ENCODE results near the gene STAM2. TPM values are rescaled to one million over a fixed set of nuclear protein-coding genes. Genes with fewer than 3 reads are reported as not detected.
"Not testable (repeated sequence)": the region's sequence is repeated elsewhere in the genome, so short reads cannot be mapped to it uniquely, and the experiment has no call there.

The STAM2 gene
- total RNA-seq, 1 donor from 2014 or later: 27.0 TPM

DNA sequence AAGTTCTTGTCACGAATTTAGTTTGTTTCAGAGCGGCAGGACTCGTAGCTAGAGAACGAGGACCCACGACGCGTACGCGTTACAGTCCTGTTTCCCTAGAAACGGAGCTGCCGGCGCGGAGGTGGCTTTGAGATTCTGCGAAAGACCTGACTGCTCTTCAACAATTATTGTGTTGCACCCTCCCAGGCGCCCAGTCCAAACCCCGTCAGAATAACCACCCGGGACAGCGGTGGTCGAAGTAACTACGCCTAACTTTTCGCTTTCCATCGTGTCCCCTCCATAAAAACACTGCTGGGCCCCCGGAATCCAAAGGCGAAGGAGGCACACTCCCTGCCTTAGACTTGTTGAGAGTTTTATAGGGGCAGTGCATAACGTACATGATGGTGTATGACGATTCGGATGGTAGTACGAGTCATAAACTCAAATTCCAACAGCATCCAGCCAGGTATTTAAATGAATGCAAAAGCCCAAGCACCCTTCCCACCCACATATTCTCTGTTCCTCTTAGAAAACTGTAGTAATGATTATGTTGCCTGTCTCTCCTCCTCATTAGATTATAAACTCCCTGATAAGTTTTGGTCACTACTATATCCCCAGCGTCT is 651 bp upstream of the STAM2 start:
- intact Hi-C loops (cut with DNase I): loop anchor here (2.0 to 5.0 kb wide), 3 partner anchors 161 to 543 kb away; partner anchors contain the start of genes ARL6IP6 and FMNL2
- ATAC-seq: peak; percentile 35
- no peak for DNase-seq (ENCODE audit: missing footprints)

GRCh38 chr2:152175012-152175367 is 573 bp downstream of the STAM2 start:
- intact Hi-C loops (cut with DNase I): loop anchor here (1.0 to 5.0 kb wide), 3 partner anchors 138 to 462 kb away; partner anchors contain the start of gene FMNL2
- DNase-seq (ENCODE audit: missing footprints) (no peak), ATAC-seq (no peak)

- no peak for DNase-seq (ENCODE audit: missing footprints)
- no peak for ATAC-seq
- intact Hi-C loops (cut with DNase I): no loop called here
Observed at GRCh38 chr2:152174574-152174973, 989 bp downstream of the STAM2 start.

DNA sequence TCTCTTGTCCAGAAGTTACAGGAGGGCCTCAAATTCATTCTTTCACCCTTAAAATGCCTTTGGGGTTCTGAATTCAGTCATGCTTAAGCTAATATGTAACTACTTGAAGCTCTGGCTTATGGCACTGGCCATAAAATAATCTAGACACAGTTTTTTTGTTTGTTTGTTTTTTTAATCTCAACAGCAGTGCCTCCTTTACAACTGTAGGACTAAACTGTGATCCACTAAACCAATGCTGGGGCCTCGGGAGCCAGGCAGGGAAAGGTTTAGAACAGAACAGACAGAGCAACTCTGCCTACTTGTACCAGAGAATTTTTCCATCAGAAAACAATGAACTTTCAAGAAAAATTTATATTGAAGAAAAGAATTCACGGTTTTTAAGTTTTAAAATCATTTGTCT is 1.7 kb downstream of the STAM2 start:
- ATAC-seq (no peak), DNase-seq (ENCODE audit: missing footprints) (no peak)
- intact Hi-C loops (cut with DNase I): no loop called here

GRCh38 chr2:152172201-152172785 is 3.3 kb downstream of the STAM2 start:
- intact Hi-C loops (cut with DNase I); ATAC-seq; DNase-seq (ENCODE audit: missing footprints): not testable (repeated sequence)

DNA sequence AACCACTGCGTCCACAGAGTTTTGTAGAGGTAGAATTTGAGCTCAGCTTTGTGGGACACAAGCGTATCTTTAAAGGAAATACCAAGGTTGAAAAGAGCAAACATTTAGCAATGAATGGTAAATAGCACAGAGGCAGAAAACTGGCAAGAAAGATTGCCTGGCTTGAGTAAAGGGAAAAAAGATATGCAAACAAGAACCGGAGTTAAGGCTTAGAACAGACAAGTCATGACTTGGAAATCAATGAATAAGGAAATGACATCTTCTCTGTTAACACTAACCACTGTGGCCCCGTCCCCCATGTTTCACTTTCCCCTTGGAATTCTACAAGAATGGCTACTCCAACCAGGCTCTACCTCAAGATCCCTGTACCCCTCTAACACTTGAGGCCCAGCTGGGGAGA is 3.8 kb downstream of the STAM2 start:
- ATAC-seq (no peak), DNase-seq (ENCODE audit: missing footprints) (no peak)
- intact Hi-C loops (cut with DNase I): no loop called here

DNA sequence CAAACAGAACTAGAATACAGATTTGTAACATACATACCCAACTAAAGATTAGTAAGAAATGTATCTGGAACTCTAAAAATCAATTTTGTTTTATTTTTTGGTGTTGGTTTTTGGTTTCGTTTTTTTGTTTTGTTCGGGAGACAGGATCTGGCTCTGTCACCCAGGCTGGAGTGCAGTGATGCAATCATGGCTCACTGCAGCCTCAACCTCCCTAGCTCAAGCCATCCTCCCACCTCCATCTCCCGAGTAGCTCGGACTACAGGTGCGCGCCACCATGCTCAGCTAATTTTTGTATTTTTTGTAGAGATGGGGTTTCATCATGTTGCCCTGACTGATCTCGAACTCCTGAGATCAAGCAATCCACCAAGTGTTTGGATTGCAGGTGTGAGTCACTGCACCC is 6.4 kb downstream of the STAM2 start:
- ATAC-seq; intact Hi-C loops (cut with DNase I); DNase-seq (ENCODE audit: missing footprints): not testable (repeated sequence)

DNA sequence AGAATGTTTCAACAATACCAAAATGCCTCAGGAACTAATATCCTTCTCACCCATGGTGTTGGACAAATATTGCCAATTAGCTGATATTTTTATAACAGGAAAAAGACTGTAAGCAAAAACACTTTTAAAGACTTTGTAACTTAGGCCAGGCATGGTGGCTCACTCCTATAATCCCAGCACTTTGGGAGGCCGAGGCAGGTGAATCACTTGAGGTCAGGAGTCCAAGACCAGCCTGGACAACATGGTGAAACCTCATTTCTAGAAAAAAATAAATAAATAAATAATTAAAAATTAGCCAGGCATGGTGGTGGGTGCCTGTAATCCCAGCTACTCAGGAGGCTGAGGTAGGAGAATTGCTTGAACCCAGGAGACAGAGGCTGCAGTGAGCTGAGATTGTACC is 8.1 kb downstream of the STAM2 start:
- ATAC-seq; DNase-seq (ENCODE audit: missing footprints); intact Hi-C loops (cut with DNase I): not testable (repeated sequence)

- DNase-seq (ENCODE audit: missing footprints) (no peak), ATAC-seq (no peak)
- intact Hi-C loops (cut with DNase I): no loop called here
Observed at GRCh38 chr2:152167065-152167464, 8.5 kb downstream of the STAM2 start.

DNA sequence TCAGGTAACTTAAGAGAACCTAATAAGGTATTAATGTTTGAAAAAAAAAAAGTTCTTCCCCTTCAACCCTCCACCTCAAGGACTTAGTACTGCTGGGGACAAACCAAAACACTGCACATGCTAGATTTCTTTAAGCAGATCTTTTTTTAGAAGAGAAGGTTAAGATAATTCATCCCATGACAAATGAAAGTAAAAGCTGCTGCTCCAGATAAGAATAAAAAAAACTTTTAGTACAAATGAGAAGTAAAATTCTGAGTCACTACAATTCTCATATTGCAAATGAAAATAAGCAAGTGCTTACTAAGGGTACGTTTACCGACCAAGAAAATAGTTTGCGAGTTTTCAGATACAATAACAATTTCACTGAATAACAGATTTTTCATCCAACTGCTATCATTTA is 8.9 kb downstream of the STAM2 start:
- intact Hi-C loops (cut with DNase I): no loop called here
- DNase-seq (ENCODE audit: missing footprints): no peak
- no peak for ATAC-seq

DNA sequence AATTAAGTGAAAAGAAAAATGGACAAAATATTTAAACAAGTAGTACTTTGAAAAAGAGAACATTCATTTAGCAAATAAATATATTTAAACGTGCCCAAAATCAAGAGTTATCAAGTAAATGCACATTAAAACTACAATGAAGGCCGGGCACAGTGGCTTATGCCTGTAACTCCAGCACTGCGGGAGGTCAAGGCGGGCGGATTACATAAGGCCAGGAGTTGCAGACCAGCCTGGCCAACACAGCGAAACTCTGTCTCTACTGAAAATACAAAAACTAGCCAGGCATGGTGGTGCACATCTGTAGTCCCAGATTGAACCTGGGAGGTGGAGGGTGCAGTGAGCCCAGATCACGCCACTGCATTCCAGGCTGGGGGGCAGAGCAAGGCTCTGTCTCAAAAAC is 9.8 kb downstream of the STAM2 start:
- no peak for ATAC-seq
- intact Hi-C loops (cut with DNase I): no loop called here
- DNase-seq (ENCODE audit: missing footprints): no peak

- ATAC-seq: no peak
- DNase-seq (ENCODE audit: missing footprints): no peak
- intact Hi-C loops (cut with DNase I): no loop called here
Observed at GRCh38 chr2:152165306-152165705, 10.3 kb downstream of the STAM2 start.

- DNase-seq (ENCODE audit: missing footprints); intact Hi-C loops (cut with DNase I); ATAC-seq: not testable (repeated sequence)
Observed at GRCh38 chr2:152163669-152164068, 11.9 kb downstream of the STAM2 start.

- ATAC-seq: no peak
- no peak for DNase-seq (ENCODE audit: missing footprints)
- intact Hi-C loops (cut with DNase I): no loop called here
Observed at GRCh38 chr2:152162141-152162540, 13.4 kb downstream of the STAM2 start.

GRCh38 chr2:152161598-152161997 is 14.0 kb downstream of the STAM2 start:
- DNase-seq (ENCODE audit: missing footprints): no peak
- no peak for ATAC-seq
- intact Hi-C loops (cut with DNase I): no loop called here

- ATAC-seq; DNase-seq (ENCODE audit: missing footprints); intact Hi-C loops (cut with DNase I): not testable (repeated sequence)
Observed at GRCh38 chr2:152160378-152160777, 15.2 kb downstream of the STAM2 start.

DNA sequence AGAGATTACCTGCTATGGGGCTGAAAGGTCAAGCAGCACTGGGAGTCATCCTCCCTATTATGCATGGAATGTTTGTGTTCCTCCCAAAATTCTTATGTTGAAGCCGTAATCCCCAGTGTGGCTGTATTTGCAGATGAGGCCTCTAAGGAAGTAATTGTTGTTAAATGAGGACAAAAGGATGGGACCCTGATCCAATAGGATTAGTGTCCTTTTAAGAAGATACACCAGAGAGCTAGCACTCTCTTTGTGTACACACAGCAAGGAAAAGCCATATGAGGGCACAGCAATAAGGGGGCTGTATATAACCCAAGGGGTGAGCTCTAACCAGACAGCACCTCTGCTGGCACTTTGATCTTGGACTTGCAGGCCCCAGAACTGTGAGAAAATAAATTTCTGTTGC is 18.3 kb downstream of the STAM2 start:
- ATAC-seq: no peak
- no peak for DNase-seq (ENCODE audit: missing footprints)
- intact Hi-C loops (cut with DNase I): no loop called here

GRCh38 chr2:152155209-152155608 is 20.4 kb downstream of the STAM2 start:
- ATAC-seq (no peak), DNase-seq (ENCODE audit: missing footprints) (no peak)
- intact Hi-C loops (cut with DNase I): no loop called here

DNA sequence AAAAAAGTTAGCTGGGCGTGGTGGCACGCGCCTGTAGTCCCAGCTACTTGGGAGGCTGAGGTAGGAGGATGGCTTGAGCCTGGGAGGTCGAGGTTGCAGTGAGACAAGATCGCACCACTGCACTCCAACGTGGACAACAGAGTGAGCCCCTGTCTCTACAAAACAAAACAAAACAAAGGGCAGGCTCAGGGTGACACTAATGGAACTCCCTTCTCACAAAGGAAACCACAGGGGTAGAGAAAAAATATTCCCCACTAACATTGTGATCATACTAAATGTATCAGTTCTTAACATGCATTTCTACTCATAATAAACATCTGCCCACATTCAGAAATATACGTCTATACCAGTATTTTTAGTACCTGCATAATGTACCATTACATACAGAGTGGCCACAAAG is 21.1 kb downstream of the STAM2 start:
- no peak for ATAC-seq
- intact Hi-C loops (cut with DNase I): no loop called here
- no peak for DNase-seq (ENCODE audit: missing footprints)

DNA sequence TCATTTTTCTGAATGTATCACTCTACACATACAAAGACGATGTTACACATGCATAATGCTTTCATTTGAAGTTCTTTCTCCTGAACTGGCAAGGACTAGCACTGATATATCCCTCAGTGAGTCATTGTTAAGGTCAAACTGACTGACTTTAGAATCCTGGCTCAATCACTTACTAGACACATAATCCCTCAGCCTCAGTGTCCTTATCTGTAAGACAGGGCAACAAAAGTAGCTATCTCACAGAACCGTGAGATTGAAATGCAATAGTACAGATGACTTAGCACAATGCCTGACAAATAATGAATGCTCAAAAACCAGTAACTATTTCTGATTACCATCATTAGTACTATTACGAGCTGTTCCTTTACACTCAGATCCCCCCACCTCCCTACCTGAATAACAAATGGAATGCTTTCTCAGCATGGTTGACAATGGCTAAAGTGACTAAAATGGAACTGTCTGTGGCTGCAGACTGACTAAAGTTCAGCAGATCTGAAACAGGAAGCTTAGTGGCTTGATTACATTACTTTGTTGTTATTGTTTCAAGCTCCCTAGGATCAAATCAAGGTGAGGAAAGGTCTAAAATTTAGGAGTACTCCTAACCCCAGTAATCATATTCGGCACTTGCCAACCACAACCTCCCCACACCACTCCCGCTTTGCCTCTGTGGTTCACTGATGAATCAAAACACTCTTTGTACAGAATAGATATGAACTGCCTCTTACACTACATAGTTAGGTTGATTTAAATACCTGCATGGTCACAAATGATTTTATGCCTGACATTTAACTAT is 40.9 kb downstream of the STAM2 start:
- DNase-seq (ENCODE audit: missing footprints) (no peak), ATAC-seq (no peak)
- intact Hi-C loops (cut with DNase I): no loop called here
